ENCODE results near the gene IQGAP1. TPM values are rescaled to one million over a fixed set of nuclear protein-coding genes. Genes with fewer than 3 reads are reported as not detected.
A peak's percentile ranks its signal among the peaks of the same experiment; 100 is the strongest.

IQGAP1 gene
- total and polyA plus RNA-seq, 9 of the 15 experiments (the other 6 are each of a cell fraction or from before 2014, with no cell fraction given): 37.6 to 143 (median 77.7) TPM

GRCh38 chr15:90388462-90389380, 679 bp downstream of the IQGAP1 start (continued):
- TF ChIP-seq E2F6 (IDR thresholded peaks at IDR 0.05; ENCODE audit: borderline replicate concordance in 1 of 2, extremely low read depth in 1 of 2, insufficient read depth in 1 of 2, insufficient read length in 1 of 2, low read depth in 1 of 2, low read length in 1 of 2, poor library complexity in 1 of 2, severe bottlenecking in 1 of 2) (no peak), POLR2H (tag; IDR thresholded peaks at IDR 0.05; ENCODE audit: low read depth) (0 out of 2 replicates have a peak, but pooled peaks have one; percentile 2), MTF1 (CRISPR knock-in tag; IDR thresholded peaks at IDR 0.05; ENCODE audit: borderline replicate concordance) (no peak), YY1 (IDR thresholded peaks at IDR 0.05; ENCODE audit: borderline replicate concordance in 1 of 3, control insufficient read depth in 1 of 3, extremely low read depth in 1 of 3, insufficient read depth in 3 of 3, insufficient read length in 1 of 3, insufficient replicate concordance in 2 of 3, low read depth in 1 of 3, low read length in 2 of 3) (no peak), KAT2B (IDR thresholded peaks at IDR 0.05; ENCODE audit: low read depth, low read length) (no peak), CEBPG (CRISPR knock-in tag; IDR thresholded peaks at IDR 0.05) (no peak), CEBPG (tag; conservative IDR thresholded peaks at IDR 0.05 in 1 of 2, IDR thresholded peaks at IDR 0.05 in 1 of 2) (no peak), RBFOX2 (IDR thresholded peaks at IDR 0.05; ENCODE audit: low read depth, low read length) (peak; percentile 67), ZNF143 (CRISPR knock-in tag; IDR thresholded peaks at IDR 0.05) (no peak), ZNF184 (CRISPR knock-in tag; IDR thresholded peaks at IDR 0.05) (no peak), MLLT1 (IDR thresholded peaks at IDR 0.05) (no peak), MAFF (IDR thresholded peaks at IDR 0.05; ENCODE audit: low read length) (no peak), ZNF77 (CRISPR knock-in tag; IDR thresholded peaks at IDR 0.05) (no peak), CREBBP (IDR thresholded peaks at IDR 0.05; ENCODE audit: low read depth, low read length) (no peak), ESRRA (IDR thresholded peaks at IDR 0.05; ENCODE audit: borderline replicate concordance, low read depth) (no peak), ZNF124 (CRISPR knock-in tag; IDR thresholded peaks at IDR 0.05) (no peak), KAT8 (IDR thresholded peaks at IDR 0.05; ENCODE audit: low read depth) (no peak), ZNF41 (CRISPR knock-in tag; conservative IDR thresholded peaks at IDR 0.05) (no peak)
- TF ChIP-seq, protein P1, sequence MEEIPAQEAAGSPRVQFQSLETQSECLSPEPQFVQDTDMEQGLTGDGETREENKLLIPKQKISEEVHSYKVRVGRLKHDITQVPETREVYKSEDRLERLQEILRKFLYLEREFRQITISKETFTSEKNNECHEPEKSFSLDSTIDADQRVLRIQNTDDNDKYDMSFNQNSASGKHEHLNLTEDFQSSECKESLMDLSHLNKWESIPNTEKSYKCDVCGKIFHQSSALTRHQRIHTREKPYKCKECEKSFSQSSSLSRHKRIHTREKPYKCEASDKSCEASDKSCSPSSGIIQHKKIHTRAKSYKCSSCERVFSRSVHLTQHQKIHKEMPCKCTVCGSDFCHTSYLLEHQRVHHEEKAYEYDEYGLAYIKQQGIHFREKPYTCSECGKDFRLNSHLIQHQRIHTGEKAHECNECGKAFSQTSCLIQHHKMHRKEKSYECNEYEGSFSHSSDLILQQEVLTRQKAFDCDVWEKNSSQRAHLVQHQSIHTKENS (CRISPR knock-in tag; IDR thresholded peaks at IDR 0.05): no peak
